Omental fat pad (tissue), 4 donors: Measurements from ENCODE around the gene MRPL1. TPM values are rescaled to one million over a fixed set of nuclear protein-coding genes. Genes with fewer than 3 reads are reported as not detected.

Source experiments
- ATAC-seq: fragments of 150-250 bp; one replicate; pipeline ENCODE4 v1.9.1; 2016; ENCODE audit warnings: mild to moderate bottlenecking, moderate library complexity; ENCODE audit not compliant: low FRiP score
- DNase-seq: peaks from one replicate; pipeline ENCODE4 v3.0.0-alpha.2; 2019; ENCODE audit warnings: low spot score
- total RNA-seq, 4 donors: library from RNA; depleted of rRNA; stranded (reverse); fragments of >200 nt; gene quantifications; one replicate each; pipeline ENCODE4 v1.1.0, GENCODE V29; 2016
- TF ChIP-seq, protein P1 (sequence below), 3 donors: fragments of 450-650 bp; IDR thresholded peaks; one replicate each; pipeline ENCODE4 v1.5.1; 2016 to 2017; ENCODE audit warnings: antibody characterized with exemption in 3 of 3, mild to moderate bottlenecking in 3 of 3, moderate library complexity in 2 of 3

Gene MRPL1
- total RNA-seq, 4 donors from 2014 or later, result 17.1 to 20.5 (median 18.7) TPM

DNA sequence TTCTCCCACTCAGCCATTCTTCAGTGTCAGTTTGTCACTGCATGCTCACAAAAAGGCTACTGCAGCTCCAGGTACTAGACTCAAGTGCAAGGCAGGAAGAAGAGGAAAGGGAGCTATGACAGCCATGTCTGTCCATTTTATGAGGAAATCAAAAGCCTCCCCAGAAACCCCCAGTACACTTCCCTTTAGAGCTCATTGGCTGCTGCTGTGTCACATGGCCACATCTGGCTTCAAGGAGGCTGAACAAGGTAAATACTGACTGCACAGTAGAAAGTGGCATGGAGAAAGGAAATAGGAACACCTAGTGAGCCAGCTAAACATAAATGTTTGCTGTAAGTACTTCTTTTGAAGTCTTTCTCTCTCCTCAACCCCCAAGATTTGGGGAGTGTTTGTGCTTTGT is 127.3 kb downstream of the MRPL1 start:
- TF ChIP-seq, protein P1, sequence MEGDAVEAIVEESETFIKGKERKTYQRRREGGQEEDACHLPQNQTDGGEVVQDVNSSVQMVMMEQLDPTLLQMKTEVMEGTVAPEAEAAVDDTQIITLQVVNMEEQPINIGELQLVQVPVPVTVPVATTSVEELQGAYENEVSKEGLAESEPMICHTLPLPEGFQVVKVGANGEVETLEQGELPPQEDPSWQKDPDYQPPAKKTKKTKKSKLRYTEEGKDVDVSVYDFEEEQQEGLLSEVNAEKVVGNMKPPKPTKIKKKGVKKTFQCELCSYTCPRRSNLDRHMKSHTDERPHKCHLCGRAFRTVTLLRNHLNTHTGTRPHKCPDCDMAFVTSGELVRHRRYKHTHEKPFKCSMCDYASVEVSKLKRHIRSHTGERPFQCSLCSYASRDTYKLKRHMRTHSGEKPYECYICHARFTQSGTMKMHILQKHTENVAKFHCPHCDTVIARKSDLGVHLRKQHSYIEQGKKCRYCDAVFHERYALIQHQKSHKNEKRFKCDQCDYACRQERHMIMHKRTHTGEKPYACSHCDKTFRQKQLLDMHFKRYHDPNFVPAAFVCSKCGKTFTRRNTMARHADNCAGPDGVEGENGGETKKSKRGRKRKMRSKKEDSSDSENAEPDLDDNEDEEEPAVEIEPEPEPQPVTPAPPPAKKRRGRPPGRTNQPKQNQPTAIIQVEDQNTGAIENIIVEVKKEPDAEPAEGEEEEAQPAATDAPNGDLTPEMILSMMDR (IDR thresholded peaks at IDR 0.05), result no peak
- DNase-seq (no peak), ATAC-seq (no peak)

DNA sequence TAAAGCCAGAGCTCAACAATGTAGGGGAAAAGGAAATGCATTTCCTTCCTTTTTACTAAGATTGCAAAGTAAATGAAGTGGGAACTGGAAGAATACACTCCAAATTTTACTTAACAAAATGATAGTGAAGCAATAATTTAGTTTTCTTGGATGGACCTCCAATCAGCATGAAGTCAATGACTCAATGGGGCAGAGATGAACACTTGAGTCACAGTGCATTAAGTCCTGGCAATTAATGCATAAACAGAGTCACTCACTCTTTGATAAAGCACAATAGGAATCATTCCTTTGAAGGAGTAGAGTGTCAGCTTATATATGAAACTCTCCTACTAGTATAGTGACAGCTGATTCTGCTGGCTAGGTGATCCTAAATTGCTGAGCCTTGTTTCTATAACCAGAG is 127.8 kb downstream of the MRPL1 start:
- ATAC-seq, result no peak
- TF ChIP-seq, protein P1 (IDR thresholded peaks at IDR 0.05), result no peak
- no peak for DNase-seq

DNA sequence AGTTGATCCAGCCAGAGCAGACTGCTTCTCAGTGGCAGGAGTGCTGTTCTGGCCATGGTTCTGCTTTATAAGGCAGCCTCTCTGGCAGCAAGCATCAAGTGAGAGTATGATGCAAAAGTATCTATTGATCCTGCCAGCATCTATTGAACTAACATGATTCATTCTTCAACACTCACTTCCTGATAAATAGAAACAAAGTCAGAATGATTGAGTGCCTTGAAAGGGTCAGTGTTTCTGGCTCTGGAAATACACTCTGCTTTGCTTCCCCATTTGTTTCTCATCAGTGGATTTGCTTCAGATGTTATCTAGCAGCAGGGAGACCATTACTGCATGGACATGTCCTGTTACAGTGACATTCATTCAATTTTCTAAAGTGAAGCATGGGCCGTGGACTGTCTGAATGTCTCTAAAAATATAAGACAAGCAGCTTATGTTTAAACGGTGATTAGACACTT is 128.3 kb downstream of the MRPL1 start:
- DNase-seq, result no peak
- ATAC-seq, result no peak
- TF ChIP-seq, protein P1 (IDR thresholded peaks at IDR 0.05), result no peak

DNA sequence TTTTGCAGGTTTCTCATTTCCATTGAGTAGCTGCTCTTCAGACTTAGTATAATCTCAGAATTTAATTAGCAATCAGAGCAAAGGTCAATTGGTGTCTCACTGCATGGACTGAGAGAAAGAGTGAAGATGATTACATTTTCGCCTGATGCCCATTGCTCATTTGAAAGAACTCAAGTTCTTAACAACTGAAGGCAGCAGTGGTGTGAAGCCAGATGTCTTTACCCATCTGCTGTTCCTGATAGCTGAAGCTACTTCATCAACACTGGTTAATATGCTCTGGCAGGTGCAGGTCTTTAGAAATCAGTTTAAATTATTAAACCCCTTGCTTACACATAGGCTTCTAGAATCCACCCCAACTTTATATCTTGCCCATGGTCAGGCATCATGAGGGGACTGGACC is 130.0 kb downstream of the MRPL1 start:
- ATAC-seq (no peak), DNase-seq (no peak)
- TF ChIP-seq, protein P1 (IDR thresholded peaks at IDR 0.05), result no peak

DNA sequence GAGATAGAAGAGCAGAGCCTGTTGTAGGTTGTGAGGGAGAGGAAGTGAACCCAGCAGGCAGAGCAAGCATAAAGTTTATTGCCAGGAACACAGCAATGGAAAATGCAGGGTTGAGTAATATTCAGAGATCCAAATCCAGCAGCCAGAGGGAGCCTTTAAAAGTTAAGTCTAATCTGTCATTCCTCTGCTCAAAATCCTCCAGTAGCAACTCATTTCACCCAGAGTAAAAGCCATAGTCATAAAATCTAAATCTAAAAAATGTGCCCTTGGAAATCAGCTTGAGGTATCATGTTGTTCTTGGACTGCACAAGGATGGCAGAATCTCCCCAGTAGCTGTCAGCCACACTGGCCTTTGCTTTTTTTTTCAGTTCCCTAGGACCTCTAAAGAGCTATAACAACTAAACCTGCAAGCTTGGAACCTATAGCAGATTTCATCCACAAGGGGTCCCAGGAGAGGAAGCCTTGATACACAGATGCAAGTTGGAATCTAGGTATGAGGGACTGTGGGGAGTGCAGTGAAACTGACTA is 131.6 kb downstream of the MRPL1 start:
- TF ChIP-seq, protein P1 (IDR thresholded peaks at IDR 0.05), result no peak
- DNase-seq, result no peak
- ATAC-seq, result peak; percentile 78

DNA sequence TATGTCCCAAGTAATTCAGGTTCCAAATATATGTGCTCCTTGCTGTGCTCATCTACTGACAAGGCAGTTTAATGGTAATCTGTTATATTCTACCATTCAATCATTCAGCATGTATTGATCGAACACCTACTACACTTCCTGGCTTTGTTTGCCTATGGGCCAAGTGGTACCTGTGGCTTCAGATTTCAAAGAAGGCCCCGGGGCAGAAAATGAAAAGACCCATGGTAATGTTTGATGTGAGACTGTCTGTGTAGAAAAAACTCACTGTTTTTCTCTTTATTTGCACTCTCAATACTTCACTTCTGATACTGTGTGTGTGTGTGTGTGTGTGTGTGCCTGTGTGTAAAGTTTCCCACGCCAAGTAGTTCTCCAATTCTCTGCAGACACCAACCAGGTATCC is 133.4 kb downstream of the MRPL1 start:
- ATAC-seq (no peak), DNase-seq (no peak)
- TF ChIP-seq, protein P1 (IDR thresholded peaks at IDR 0.05), result no peak

DNA sequence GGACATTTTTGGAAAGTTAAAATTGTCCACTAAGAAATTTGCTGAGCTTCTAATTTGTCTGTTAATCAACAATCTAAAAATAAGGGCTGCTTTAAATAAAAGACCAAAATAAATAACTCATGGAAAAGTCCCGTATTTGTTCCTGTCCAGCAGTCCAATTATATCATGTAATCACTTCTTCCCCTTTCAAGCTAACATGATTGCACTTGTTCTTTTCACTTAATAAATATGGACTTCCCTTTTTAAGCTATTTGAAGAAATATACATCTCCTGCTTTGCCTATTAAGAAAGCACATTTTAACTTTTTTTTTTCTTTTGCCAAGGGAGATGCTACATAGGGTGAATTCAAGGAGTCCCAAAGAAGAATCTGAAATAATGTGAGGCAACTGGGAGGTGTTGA is 138.9 kb downstream of the MRPL1 start:
- TF ChIP-seq, protein P1 (IDR thresholded peaks at IDR 0.05), result no peak
- DNase-seq, result no peak
- no peak for ATAC-seq
